HG03097 (cell line): ENCODE data around the gene INPP4B.
"Not testable (repeated sequence)": the region's sequence is repeated elsewhere in the genome, so short reads cannot be mapped to it uniquely, and the experiment has no call there.

ENCODE experiments used
- ATAC-seq: cut with Tn5 transposase; IDR thresholded peaks from one replicate; pipeline ENCODE4 v1.9.1; 2021; ENCODE audit not compliant: unreplicated experiment, low FRiP score

INPP4B gene

GRCh38 chr4:142554412-142554811 is 291.7 kb downstream of the INPP4B start:
- no peak for ATAC-seq

DNA sequence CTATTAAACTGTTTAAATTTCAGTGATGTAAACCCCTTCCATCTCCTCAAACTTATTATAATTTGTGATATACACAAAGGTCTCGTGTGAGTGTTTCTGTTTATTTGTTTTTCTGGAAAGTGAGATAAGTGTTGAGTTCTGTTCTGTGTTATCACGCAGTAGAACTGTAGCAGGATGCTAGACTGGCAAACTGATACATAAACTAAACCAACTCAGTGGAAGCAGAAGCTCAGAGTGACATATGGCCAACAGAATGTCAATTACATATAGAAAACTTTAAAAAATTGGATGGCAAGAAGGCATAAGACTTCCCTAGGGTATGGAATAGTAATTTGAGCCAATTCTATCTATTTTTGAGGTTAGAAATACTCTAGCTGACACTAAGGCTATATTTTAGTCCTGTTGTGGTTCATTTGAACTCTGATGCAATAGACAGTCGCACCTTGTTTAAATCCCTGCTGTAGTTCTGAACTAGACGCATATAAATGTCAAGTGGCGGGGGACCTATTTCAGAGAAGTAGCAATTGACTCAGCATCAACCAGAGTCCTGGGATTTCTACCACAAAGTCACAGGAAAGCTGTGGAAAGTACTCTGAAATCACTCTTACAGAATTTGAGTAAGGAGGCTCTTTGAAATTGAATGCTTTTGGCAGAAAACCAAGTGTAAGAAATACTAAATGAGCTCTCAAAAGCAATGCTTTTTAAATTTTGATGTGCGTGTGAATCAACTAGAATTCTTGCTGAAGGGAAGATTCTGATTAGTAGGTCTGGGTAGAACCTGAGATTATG is 294.4 kb downstream of the INPP4B start:
- ATAC-seq: no peak

GRCh38 chr4:142550965-142551364 is 295.1 kb downstream of the INPP4B start:
- no peak for ATAC-seq

DNA sequence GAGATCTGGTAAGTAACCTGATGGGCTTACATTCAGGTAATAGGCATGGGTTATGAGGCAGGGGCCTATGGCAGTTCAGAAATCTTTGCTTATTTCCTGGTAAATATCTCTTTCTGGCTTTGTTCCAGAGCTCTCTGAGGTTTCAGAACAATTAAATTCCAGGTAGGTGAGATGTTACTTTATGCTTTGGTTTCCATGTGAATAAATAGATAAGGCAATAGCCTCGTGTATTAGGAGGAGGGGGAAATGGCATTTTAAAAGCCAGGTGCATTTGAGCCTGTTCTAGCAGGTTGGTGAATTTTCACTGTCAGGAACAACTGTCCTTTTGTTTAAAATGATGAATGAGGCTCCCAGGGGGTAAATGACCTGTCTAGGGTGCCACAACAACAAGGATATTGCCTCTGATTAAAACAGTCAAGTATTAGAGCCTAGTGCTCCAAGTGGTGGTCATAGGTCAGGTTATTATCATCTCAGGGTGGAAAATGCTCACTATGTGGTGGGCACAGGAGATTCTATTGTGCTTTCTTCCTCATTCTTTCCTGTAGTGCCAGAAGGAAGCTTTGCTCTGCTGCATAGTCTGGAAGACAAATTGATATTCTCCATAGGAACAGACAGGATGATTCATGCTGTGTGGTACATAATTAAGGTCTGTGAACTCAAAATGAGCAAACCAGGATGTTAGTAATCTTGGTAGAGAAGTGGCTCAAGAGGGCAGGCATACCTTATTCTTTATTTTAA is 296.2 kb downstream of the INPP4B start:
- no peak for ATAC-seq

DNA sequence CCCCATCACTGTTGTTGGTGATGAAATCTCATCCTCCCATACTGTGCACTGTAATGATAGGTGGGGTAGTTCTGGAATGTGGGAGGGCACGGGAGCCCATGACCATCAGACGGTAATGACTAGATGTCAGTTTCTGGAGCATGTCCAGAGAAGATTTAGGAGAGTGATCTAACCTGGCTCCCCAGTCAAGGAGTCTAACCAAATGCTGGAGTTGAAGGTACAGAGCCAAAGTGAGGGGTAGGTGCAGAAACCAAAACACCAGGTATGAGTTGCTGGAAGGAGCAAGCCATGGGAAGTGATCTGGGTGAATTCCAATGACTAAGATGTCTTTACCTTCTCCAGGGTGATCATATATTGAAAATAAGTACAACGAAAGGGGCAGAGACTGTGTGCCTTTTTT is 296.9 kb downstream of the INPP4B start:
- no peak for ATAC-seq

DNA sequence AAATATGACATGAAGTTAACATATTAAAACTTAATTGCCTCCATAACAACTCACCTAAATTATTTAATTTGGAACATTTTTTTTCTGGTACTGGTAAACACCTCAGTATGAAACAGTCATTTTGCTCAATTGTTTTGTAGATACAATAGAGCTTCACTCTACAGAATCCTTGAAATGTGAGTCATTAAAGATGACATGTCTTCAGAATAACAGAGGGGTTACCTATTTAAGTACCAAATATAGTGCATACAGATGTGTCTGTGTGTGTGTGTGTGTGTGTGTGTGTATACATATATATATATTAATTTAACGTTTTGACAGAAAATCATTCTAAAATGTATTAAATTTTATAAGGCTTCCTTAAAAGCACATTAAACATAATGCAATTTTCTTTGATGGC is 297.6 kb downstream of the INPP4B start:
- ATAC-seq: no peak

DNA sequence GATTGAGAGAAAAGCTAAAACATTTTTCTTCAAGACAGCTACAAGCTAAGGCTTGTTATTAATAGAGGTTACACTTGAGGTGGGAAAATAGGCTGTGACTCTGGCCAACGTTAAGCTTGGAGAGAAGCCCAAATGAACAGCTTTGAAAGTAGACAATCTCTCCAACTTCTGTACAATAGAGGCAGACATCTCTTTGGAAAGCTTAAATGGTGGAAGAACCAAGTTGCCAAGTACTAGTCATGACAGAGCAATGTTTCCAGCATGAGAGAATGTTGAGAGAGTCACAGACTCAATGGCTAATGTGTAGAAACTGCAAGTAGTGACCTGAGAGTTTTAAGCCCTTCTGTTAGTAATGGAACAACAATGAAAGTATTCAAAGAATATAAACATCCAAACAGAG is 298.1 kb downstream of the INPP4B start:
- ATAC-seq: no peak

GRCh38 chr4:142544594-142544993 is 301.5 kb downstream of the INPP4B start:
- ATAC-seq: no peak

- no peak for ATAC-seq
Observed at GRCh38 chr4:142544039-142544438, 302.1 kb downstream of the INPP4B start.

- no peak for ATAC-seq
Observed at GRCh38 chr4:142540483-142540804, 305.7 kb downstream of the INPP4B start.

DNA sequence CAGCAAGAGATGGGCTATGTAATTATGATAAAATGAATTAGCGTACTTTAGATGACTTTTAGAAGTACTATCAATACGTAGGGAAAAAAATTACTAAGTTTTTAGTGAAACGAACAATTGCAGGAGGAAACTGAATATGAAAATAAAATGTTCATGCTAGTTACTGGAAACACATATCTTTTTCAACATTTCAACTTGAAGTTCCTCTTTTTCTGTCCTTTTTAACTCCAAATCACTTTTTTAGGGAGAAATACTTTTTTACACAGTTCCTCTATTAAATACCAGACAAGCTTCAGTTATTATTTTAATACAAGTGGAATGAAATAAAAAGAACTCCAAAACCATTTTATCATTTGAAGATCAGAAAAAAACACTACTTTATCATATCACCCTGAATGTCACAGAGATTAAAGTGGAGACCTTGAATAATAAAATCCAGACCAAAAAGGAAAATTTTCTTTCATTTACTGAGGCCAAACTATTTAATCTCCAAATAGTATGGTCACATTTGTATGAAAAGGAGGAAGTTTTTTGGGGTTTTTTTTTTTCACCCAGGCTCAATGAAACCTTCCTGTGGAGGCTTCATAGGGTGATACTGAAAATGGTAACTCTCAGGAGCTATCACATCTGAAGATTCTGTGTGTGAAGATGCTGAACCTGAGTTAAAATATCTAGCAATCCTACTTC is 306.2 kb downstream of the INPP4B start:
- ATAC-seq: no peak

- ATAC-seq: no peak
Observed at GRCh38 chr4:142535009-142535408, 311.1 kb downstream of the INPP4B start.

DNA sequence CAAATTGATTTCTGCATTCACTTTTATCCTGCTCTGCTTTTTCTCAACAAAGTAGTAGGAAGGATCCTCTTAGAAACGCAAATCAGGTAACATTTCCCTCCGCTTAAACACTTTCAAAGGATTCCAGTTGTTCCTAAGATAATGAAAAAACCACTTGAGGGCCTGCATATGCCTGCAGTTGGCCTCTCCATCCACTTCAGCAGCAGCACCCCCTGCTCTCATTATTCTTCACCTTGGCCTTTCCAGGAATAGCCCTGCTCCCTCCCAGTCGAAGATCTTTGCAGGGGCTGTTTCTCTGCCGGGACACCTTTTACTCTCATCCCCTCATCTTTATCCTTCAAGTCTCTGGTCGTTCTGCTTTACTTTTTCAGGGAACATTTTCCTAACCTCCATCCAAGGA is 314.0 kb downstream of the INPP4B start:
- no peak for ATAC-seq

DNA sequence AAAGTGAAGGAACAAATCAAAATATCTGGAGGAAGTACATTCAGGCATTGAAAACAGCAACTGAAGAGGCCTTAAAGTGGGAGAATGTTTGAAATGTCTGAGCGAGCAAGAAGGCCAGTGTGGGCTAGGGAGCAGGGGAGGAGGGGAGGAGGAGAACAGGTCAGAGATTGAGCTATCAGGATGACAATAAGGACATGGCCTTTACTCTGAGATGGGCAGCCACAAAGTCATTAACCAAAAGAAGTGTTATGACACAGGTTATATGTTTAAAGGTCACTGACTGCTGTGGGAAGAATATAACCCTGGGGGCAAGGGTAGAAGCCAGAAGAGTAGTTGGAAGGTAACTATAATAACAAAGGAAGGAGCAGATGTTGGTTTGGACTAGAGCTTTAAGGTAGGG is 315.4 kb downstream of the INPP4B start:
- no peak for ATAC-seq

- ATAC-seq: no peak
Observed at GRCh38 chr4:142528433-142528832, 317.7 kb downstream of the INPP4B start.

GRCh38 chr4:142523111-142523510 is 323.0 kb downstream of the INPP4B start:
- ATAC-seq: no peak

- no peak for ATAC-seq
Observed at GRCh38 chr4:142519342-142519741, 326.8 kb downstream of the INPP4B start.

DNA sequence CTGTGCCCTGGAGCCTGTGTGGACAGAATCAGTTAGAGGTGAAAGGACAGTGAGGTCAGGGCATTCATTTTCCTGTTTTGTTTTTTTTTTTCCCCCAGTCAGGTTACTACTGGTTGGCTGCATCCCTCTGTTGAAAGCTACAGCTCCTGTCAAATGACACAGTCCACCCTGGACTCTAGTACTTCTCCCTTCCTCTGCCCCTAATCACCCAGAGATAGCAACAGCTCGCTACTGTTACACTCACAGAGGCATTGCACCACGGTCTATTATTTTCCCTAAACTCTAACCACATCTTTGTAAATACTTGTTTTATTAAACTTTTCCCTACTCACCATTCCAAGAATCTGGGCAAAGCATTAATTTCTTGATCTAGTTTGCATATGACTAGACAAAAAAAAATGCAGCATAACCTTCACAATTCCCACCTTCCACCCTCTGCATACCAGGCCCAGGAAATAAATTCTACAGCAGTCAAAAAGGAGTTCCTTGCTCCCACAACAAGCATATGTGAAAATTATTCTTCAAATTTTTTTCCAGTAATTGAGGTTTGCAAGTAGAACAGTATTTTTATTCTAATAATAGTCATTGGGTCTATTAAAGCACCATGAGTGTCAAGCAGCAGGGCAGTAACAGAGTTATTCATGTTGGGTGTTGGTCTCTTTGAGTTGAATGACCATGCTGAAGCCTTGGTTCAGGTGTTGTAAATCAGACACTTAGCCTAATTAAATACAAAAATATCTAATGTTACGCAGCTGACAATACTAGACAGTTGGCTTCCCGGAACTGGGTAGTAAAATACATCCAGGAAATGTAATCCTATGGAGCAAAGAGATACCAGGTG is 329.2 kb downstream of the INPP4B start:
- ATAC-seq: no peak

DNA sequence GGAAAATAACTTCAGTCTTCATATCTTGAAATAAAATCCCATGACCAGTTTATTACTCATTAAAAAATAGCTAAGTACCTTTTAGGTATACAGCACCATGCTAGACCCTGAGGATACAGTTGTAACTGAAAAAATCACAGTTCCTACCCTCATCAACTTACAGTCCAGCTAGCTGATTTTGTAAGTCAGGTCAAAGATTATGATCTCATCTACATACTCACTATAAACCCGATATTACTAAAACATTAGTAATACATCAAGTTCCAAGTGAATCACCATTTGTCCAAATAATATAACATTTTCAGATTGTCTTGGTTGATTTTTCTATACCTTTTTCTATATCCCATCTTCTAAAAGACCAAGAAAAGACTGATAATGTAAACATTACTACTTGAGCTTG is 333.9 kb downstream of the INPP4B start:
- no peak for ATAC-seq

- no peak for ATAC-seq
Observed at GRCh38 chr4:142509881-142510280, 336.2 kb downstream of the INPP4B start.

DNA sequence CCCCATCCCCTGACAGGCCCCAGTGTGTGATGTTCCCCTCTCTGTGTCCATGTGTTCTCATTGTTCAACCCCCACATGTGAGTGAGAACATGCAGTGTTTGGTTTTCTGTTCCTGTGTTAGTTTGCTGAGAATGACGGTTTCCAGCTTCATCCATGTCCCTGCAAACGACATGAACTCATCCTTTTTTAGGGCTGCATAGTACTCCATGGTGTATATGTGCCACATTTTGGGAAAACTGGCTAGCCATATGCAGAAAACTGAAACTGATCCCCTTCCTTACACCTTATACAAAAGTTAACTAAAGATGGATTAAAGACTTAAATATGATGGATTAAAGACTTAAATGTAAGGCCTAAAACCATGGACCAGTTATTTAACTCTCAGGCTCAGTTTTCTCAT is 336.7 kb downstream of the INPP4B start:
- not testable (repeated sequence) for ATAC-seq
